ENCODE data around the gene ZNF883. TPM values are rescaled to one million over a fixed set of nuclear protein-coding genes. Genes with fewer than 3 reads are reported as not detected.

The ZNF883 gene
- total and polyA plus RNA-seq, 4 experiments from 2014 or later = 0.67 to 1.7 (median 1.2) TPM

DNA sequence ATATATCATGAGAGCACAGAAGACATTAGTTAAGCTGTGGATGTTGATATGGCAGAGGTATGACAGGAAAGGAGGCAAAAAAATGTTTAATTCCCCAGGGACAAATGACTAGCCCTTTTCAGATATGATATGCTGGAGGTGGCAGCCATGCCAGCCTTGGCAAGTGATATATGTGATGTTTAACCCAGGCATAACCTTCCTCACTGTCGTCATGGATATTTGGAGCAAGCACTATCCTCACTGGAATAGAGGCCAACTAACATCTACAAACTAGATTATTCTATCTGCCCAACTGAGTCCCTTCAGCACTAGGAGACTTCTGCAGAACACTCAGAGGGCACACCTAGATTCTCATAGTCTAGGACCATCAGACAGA, 94.0 kb downstream of the ZNF883 start:
- no peaks in the 10 kb centered on the region for H3K27me3 Mint-ChIP-seq
- no peaks in the 10 kb centered on the region for H3K36me3 Mint-ChIP-seq
- H3K4me1 Mint-ChIP-seq = peaks cover 0 to 1% (median 0%) of the 10 kb centered on the region in 4 donors
- intact Hi-C loops (cut with micrococcal nuclease) = no loop called here
- Histone ChIP-seq H3K27ac (ENCODE audit: low read depth, low read length) (no peak overlapping the region), H3K27me3 (ENCODE audit: insufficient read depth, low read length) (no peaks in the 10 kb centered on the region), H3K4me3 (ENCODE audit: low read length in 2 of 2) (no peak overlapping the region), H3K4me1 (ENCODE audit: insufficient read depth, low read length) (no peaks in the 10 kb centered on the region), H3K36me3 (ENCODE audit: insufficient read depth, low read length) (no peaks in the 10 kb centered on the region), H3K9me3 (ENCODE audit: control insufficient read depth in 1 of 2, low read length in 2 of 2) (no peaks in the 10 kb centered on the region)
- ChIA-PET POLR2A (ENCODE audit: partially characterized antibody) (no interaction called here), CTCF (ENCODE audit: partially characterized antibody) (no interaction called here)
- H3K27ac Mint-ChIP-seq = no peak overlapping the region
- H3K9me3 Mint-ChIP-seq = no peaks in the 10 kb centered on the region
- no peak for DNase-seq
- no peak overlapping the region for H3K4me3 Mint-ChIP-seq

DNA sequence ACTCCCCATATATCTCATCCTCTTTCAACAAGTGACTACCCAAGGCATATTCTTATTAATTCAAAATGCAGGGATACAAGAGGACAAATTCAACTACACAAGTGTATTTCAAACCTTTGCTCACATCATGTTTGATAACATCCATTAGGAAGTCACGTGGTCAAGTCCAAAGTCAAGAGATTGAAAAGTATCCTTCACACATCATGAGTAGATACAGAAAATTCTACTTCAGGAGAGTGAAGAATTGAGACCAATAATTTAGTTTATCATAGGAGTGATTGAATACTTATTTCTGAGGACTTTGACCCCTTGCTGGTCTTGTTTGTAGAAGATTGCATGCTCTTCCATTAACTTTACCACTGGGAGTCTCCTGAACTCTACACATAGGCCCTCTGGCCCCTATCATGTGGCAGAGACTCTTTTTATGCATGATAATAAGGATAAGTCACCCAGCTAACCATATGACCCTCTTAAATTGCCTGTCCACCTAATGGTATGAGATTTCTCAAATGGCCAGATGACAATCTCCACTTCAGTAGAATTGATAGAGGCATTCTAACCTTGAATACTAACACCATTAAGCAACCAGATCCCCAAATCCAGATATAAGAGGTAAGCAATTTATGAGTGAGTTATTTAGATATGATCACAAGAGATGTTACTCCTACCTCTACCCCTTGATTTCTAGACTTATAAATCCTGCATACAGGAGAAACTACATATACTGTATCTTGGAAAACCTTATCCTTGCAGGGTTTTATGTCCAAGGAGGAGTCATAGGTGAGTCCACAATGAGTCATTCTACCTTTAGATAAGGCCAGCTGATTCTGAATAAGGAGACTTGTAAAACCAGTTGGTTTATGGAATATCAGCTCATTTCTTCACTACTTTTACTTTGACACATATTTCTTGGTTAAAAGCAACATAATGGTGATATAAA, 94.7 kb downstream of the ZNF883 start:
- Histone ChIP-seq H3K9me3 (ENCODE audit: control insufficient read depth in 1 of 2, low read length in 2 of 2) (no peaks in the 10 kb centered on the region), H3K27ac (ENCODE audit: low read depth, low read length) (no peak overlapping the region), H3K4me1 (ENCODE audit: insufficient read depth, low read length) (no peaks in the 10 kb centered on the region), H3K4me3 (ENCODE audit: low read length in 2 of 2) (no peak overlapping the region), H3K36me3 (ENCODE audit: insufficient read depth, low read length) (no peaks in the 10 kb centered on the region), H3K27me3 (ENCODE audit: insufficient read depth, low read length) (no peaks in the 10 kb centered on the region)
- no peak for DNase-seq
- H3K9me3 Mint-ChIP-seq = no peaks in the 10 kb centered on the region
- POLR2A ChIA-PET (ENCODE audit: partially characterized antibody) = no interaction called here
- no peak overlapping the region for H3K27ac Mint-ChIP-seq
- H3K36me3 Mint-ChIP-seq = no peaks in the 10 kb centered on the region
- H3K4me1 Mint-ChIP-seq = peaks cover 0 to 1% (median 0%) of the 10 kb centered on the region in 4 donors
- intact Hi-C loops (cut with micrococcal nuclease) = no loop called here
- no peaks in the 10 kb centered on the region for H3K27me3 Mint-ChIP-seq
- no peak overlapping the region for H3K4me3 Mint-ChIP-seq
- CTCF ChIA-PET (ENCODE audit: partially characterized antibody) = no interaction called here

- H3K27ac Mint-ChIP-seq = no peak overlapping the region
- no peaks in the 10 kb centered on the region for H3K4me1 ChIP-seq (ENCODE audit: insufficient read depth, low read length)
- no peaks in the 10 kb centered on the region for H3K36me3 ChIP-seq (ENCODE audit: insufficient read depth, low read length)
- no peak overlapping the region for H3K27ac ChIP-seq (ENCODE audit: low read depth, low read length)
- ChIA-PET POLR2A (ENCODE audit: partially characterized antibody) (no interaction called here), CTCF (ENCODE audit: partially characterized antibody) (interaction anchor here (0.7 to 1.0 kb wide), 2 partner anchors 12 to 21 kb away, joined by 3 read pairs; no protein-coding TSS in a partner anchor)
- no peak for DNase-seq
- no peaks in the 10 kb centered on the region for H3K36me3 Mint-ChIP-seq
- peaks cover 0 to 3% (median 0%) of the 10 kb centered on the region in 8 donors for H3K9me3 Mint-ChIP-seq
- H3K27me3 ChIP-seq (ENCODE audit: insufficient read depth, low read length) = no peaks in the 10 kb centered on the region
- peaks cover 2% of the 10 kb centered on the region in 2 donors for H3K27me3 Mint-ChIP-seq
- H3K4me3 ChIP-seq (ENCODE audit: low read length in 2 of 2) = no peak overlapping the region
- no peak overlapping the region for H3K4me3 Mint-ChIP-seq
- H3K4me1 Mint-ChIP-seq = no peaks in the 10 kb centered on the region
- no peaks in the 10 kb centered on the region for H3K9me3 ChIP-seq (ENCODE audit: control insufficient read depth in 1 of 2, low read length in 2 of 2)
- intact Hi-C loops (cut with micrococcal nuclease) = no loop called here
Observed at GRCh38 chr9:112914524-112914923, 97.5 kb downstream of the ZNF883 start.

- intact Hi-C loops (cut with micrococcal nuclease) = no loop called here
- Histone ChIP-seq H3K27ac (ENCODE audit: low read depth, low read length) (no peak overlapping the region), H3K9me3 (ENCODE audit: control insufficient read depth in 1 of 2, low read length in 2 of 2) (no peaks in the 10 kb centered on the region), H3K4me1 (ENCODE audit: insufficient read depth, low read length) (no peaks in the 10 kb centered on the region), H3K27me3 (ENCODE audit: insufficient read depth, low read length) (no peaks in the 10 kb centered on the region), H3K36me3 (ENCODE audit: insufficient read depth, low read length) (no peaks in the 10 kb centered on the region), H3K4me3 (ENCODE audit: low read length in 2 of 2) (no peak overlapping the region)
- ChIA-PET CTCF (ENCODE audit: partially characterized antibody) (interaction anchor here (2.1 kb wide), 1 partner anchor 11 kb away, joined by 6 read pairs; no protein-coding TSS in a partner anchor), POLR2A (ENCODE audit: partially characterized antibody) (no interaction called here)
- Mint-ChIP-seq H3K27me3 (peaks cover 3 to 4% of the 10 kb centered on the region in 2 donors), H3K36me3 (no peaks in the 10 kb centered on the region), H3K27ac (no peak overlapping the region), H3K4me1 (no peaks in the 10 kb centered on the region), H3K4me3 (no peak overlapping the region), H3K9me3 (peaks cover 0 to 3% (median 0%) of the 10 kb centered on the region in 8 donors)
- no peak for DNase-seq
Observed at GRCh38 chr9:112913326-112913725, 98.7 kb downstream of the ZNF883 start.

DNA sequence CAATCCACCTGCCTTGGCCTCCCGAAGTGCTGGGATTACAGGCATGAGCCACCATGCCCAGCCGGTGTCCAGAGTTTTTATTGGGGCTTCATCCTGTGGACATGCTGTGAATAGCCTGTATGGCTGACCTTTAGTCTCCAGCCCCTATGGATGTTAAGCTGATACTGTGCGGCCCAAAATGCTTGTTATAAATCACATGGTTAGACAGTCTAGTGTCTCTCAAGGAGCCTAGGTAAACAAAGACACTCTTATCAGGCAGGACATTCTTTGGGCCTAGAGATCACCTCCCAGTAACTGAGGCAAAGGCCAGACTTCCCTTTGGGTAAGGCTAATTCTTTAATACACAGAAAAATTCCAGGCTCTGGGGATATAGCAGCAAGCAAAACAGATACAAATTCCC, 99.4 kb downstream of the ZNF883 start:
- intact Hi-C loops (cut with micrococcal nuclease) = no loop called here
- no peaks in the 10 kb centered on the region for H3K36me3 Mint-ChIP-seq

GRCh38 chr9:112911736-112912135, 100.3 kb downstream of the ZNF883 start:
- POLR2A ChIA-PET (ENCODE audit: partially characterized antibody) = no interaction called here
- H3K4me1 Mint-ChIP-seq = no peaks in the 10 kb centered on the region
- Histone ChIP-seq H3K36me3 (ENCODE audit: insufficient read depth, low read length) (no peaks in the 10 kb centered on the region), H3K4me3 (ENCODE audit: low read length in 2 of 2) (no peak overlapping the region), H3K9me3 (ENCODE audit: control insufficient read depth in 1 of 2, low read length in 2 of 2) (no peaks in the 10 kb centered on the region), H3K27me3 (ENCODE audit: insufficient read depth, low read length) (no peaks in the 10 kb centered on the region), H3K27ac (ENCODE audit: low read depth, low read length) (no peak overlapping the region), H3K4me1 (ENCODE audit: insufficient read depth, low read length) (no peaks in the 10 kb centered on the region)
- DNase-seq = no peak
- peaks cover 0 to 3% (median 0%) of the 10 kb centered on the region in 8 donors for H3K9me3 Mint-ChIP-seq
- no peaks in the 10 kb centered on the region for H3K36me3 Mint-ChIP-seq
- no peak overlapping the region for H3K4me3 Mint-ChIP-seq
- peaks cover 6 to 7% of the 10 kb centered on the region in 2 donors for H3K27me3 Mint-ChIP-seq
- intact Hi-C loops (cut with micrococcal nuclease) = no loop called here
- CTCF ChIA-PET (ENCODE audit: partially characterized antibody) = interaction anchor here (2.1 kb wide), 1 partner anchor 9 kb away, joined by 6 read pairs; no protein-coding TSS in a partner anchor
- H3K27ac Mint-ChIP-seq = no peak overlapping the region

More for the DNA sequence above, 99.4 kb downstream of the ZNF883 start:
- Mint-ChIP-seq H3K4me1 (no peaks in the 10 kb centered on the region), H3K4me3 (no peak overlapping the region), H3K27me3 (peaks cover 3 to 4% of the 10 kb centered on the region in 2 donors), H3K27ac (no peak overlapping the region), H3K9me3 (peaks cover 0 to 3% (median 0%) of the 10 kb centered on the region in 8 donors)
- no peak for DNase-seq
- no peak overlapping the region for H3K27ac ChIP-seq (ENCODE audit: low read depth, low read length)
- H3K36me3 ChIP-seq (ENCODE audit: insufficient read depth, low read length) = no peaks in the 10 kb centered on the region
- H3K4me3 ChIP-seq (ENCODE audit: low read length in 2 of 2) = no peak overlapping the region
- H3K4me1 ChIP-seq (ENCODE audit: insufficient read depth, low read length) = no peaks in the 10 kb centered on the region
- ChIA-PET POLR2A (ENCODE audit: partially characterized antibody) (no interaction called here), CTCF (ENCODE audit: partially characterized antibody) (interaction anchor here (2.1 kb wide), 1 partner anchor 10 kb away, joined by 6 read pairs; no protein-coding TSS in a partner anchor)
- H3K9me3 ChIP-seq (ENCODE audit: control insufficient read depth in 1 of 2, low read length in 2 of 2) = no peaks in the 10 kb centered on the region
- H3K27me3 ChIP-seq (ENCODE audit: insufficient read depth, low read length) = no peaks in the 10 kb centered on the region
